Heart right ventricle (tissue), 16 donors: Measurements from ENCODE around the gene GSE1. TPM values are rescaled to one million over a fixed set of nuclear protein-coding genes. Genes with fewer than 3 reads are reported as not detected.

Experiments used
- ATAC-seq, 8 donors: fragments of 200-7000 bp; cut with Tn5 transposase; one replicate each; pipeline ENCODE4 v1.9.1; 2020; ENCODE audit warnings: mild to moderate bottlenecking in 8 of 8, moderate library complexity in 8 of 8, moderate number of reproducible peaks in 1 of 8
- DNase-seq, 2 donors: peaks; one replicate each; pipeline ENCODE4 v3.0.0-alpha.2; 2020
- H3K27ac ChIP-seq, 10 donors: fragments of 200-600 bp; sonication (generic) in 2 of 10; one replicate each; pipeline versions ENCODE4 v1.5.0 to v1.8.0; 2020 to 2022; ENCODE audit warnings: mild to moderate bottlenecking in 3 of 10
- H3K27me3 ChIP-seq, 7 donors: fragments of 200-600 bp; one replicate each; pipeline ENCODE4 v1.8.0; 2021 to 2022; ENCODE audit warnings: mild to moderate bottlenecking in 2 of 7
- H3K36me3 ChIP-seq, 9 donors: fragments of 200-600 bp; sonication (generic) in 1 of 9; one replicate each; pipeline versions ENCODE4 v1.5.0 to v1.8.0; 2020 to 2022; ENCODE audit warnings: mild to moderate bottlenecking in 2 of 9
- H3K4me1 ChIP-seq, 9 donors: fragments of 200-600 bp; sonication (generic) in 1 of 9; one replicate each; pipeline versions ENCODE4 v1.5.0 to v1.8.0; 2020 to 2022; ENCODE audit warnings: mild to moderate bottlenecking in 4 of 9
- H3K4me3 ChIP-seq, 10 donors: fragments of 200-600 bp; sonication (generic) in 2 of 10; one replicate each; pipeline versions ENCODE4 v1.5.0 to v1.8.0; 2020 to 2022; ENCODE audit warnings: mild to moderate bottlenecking in 7 of 10, moderate library complexity in 2 of 10
- H3K9me3 ChIP-seq, 11 donors: fragments of 200-600 bp in 10 of 11; sonication (generic) in 2 of 11; one replicate each; pipeline versions ENCODE4 v1.5.0 to v1.8.0; 2013 to 2022; ENCODE audit warnings: mild to moderate bottlenecking in 2 of 11, control low read depth in 1 of 11, moderate library complexity in 1 of 11
- CTCF ChIP-seq, 9 donors: fragments of 200-600 bp; sonication (generic) in 2 of 9; IDR thresholded peaks; one replicate each; pipeline versions ENCODE4 v1.5.0 to v1.8.0; 2021 to 2022; ENCODE audit warnings: antibody characterized with exemption in 9 of 9, mild to moderate bottlenecking in 5 of 9, moderate library complexity in 1 of 9
- WGBS, 2 donors: extraction: QIAGEN DNeasy Blood & Tissue Kit; methylation state at CpG; one replicate each; pipeline ENCODE4 v1.1.7; 2013; ENCODE audit warnings: inconsistent platforms in 1 of 2; 5-methylcytosine and 5-hydroxymethylcytosine counted together
- intact Hi-C, 10 donors: fragments of 100-400 bp; cut with DNase I; formaldehyde crosslinking; loops; one replicate each; pipeline versions ENCODE4 v1.11.1 to v1.14.2; 2022
- polyA plus RNA-seq, 2 donors: library from polyadenylated mRNA; stranded (reverse); fragments of 200-250 nt; gene quantifications; one replicate each; pipeline ENCODE4 v1.2.3, GENCODE V29; 2013
- total RNA-seq, 10 donors: library from RNA; stranded (reverse); fragmentation: NEBNext Ultra II Directional in 3 of 10; extraction: Animal tissue kit (Norgen Biotek cat#: 25700) in 3 of 10; gene quantifications; one replicate each; pipeline versions ENCODE4 v1.2.1 to v1.2.4, GENCODE V29; 2021 to 2023
- donor health status: Arrhythmogenic right ventricular cardiomyopathy.
- donor health status: ischemic (EF 13 %, LVEDD 7.1; RV severe dilation, severe dysfunction).
- donor health status: healthy with polysubstance abuse.
- donor health status: DM: no; HTN: yes; CAD: no.
- donor health status: DM: no; HTN: no; CAD: no.
- donor health status: ischemic (EF 25% LVEDD 6.9; RV normal size, moderate dysfunction).
- donor health status: ischemic (EF 25% LVEDD 5.7; RV mildly dilated, moderate dysfunction).
- donor health status: healthy.
- donor health status: DM: yes; HTN: yes; CAD: no.
- donor health status: Ischemic cardiomyopathy.
- donor health status: ischemic (EF 35%, LVEDD 5.7; RV mildly dilated, moderate dysfunction).
- donor health status: nonischemic (EF 11% LVEDD 7.7; RV severe dilation, severe dysfunction).
- donor health status: DM: yes; HTN: yes; CAD: no.
- donor health status: PGD.
- donor health status: ischemic (EF 29% LVEDD 5.4; RV normal size, mild dysfunction).
- donor health status: nonischemic (EF 23%, LVEDD 6.1; RV moderate dilation, normal function).

GSE1 gene
- total and polyA plus RNA-seq, 12 donors, result 15.6 to 53.2 (median 32.6) TPM

- DNase-seq (no peak), ATAC-seq (no peak)
- Histone ChIP-seq H3K4me1 (peaks cover 15 to 52% (median 39%) of the 10 kb centered on the region in 9 donors), H3K4me3 (no peak overlapping the region), H3K9me3 (no peaks in the 10 kb centered on the region), H3K27me3 (no peaks in the 10 kb centered on the region), H3K36me3 (no peaks in the 10 kb centered on the region), H3K27ac (no peak overlapping the region)
- WGBS, 2 donors, result 94 to 99% methylated on average over 10 of the region's 10 CpGs
- intact Hi-C loops, result loop anchor here in 6 of 10 donors (5.0 to 10.0 kb wide), 6 partner anchors 42 to 294 kb away; no protein-coding TSS in a partner anchor
- no peak for TF ChIP-seq CTCF (IDR thresholded peaks at IDR 0.05)
Measured at GRCh38 chr16:85608887-85609286, 4.2 kb upstream of the GSE1 start.

DNA sequence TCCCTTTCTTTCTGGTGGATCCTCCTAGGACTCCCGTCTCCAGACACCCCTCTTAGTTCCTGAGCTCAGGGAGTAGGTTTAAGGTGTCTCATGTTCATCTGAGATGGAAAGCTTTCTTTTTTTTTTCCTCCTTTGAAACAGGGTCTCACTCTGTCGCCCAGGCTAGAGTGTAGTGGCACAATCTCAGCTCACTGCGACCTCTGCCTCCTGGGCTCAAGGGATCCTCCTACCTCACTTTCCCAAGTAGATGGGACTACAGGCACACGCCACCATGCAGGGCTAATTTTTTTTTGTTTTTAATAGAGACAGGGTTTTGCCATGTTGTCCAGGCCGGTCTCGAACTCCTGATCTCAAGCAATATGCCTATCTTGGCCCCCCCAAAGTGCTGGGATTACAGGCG, 3.6 kb upstream of the GSE1 start:
- Histone ChIP-seq H3K9me3 (no peaks in the 10 kb centered on the region), H3K4me3 (no peak overlapping the region), H3K27me3 (no peaks in the 10 kb centered on the region), H3K27ac (no peak overlapping the region), H3K36me3 (no peaks in the 10 kb centered on the region), H3K4me1 (peaks cover 15 to 58% (median 44%) of the 10 kb centered on the region in 9 donors)
- no peak for TF ChIP-seq CTCF (IDR thresholded peaks at IDR 0.05)
- DNase-seq (no peak), ATAC-seq (no peak)
- 96 to 97% methylated on average over 7 of the region's 7 CpGs for WGBS, 2 donors
- intact Hi-C loops, result loop anchor here in 6 of 10 donors (5.0 to 10.0 kb wide), 6 partner anchors 42 to 295 kb away; no protein-coding TSS in a partner anchor

- 43 to 46% methylated on average over 11 of the region's 11 CpGs for WGBS, 2 donors
- no peak for TF ChIP-seq CTCF (IDR thresholded peaks at IDR 0.05)
- no peaks in the 10 kb centered on the region for H3K36me3 ChIP-seq
- DNase-seq (no peak), ATAC-seq (peak in 1 of 8 donors; percentile 0)
- peak overlapping the region in 5 of 10 donors; percentile 22 to 71 (median 61) for H3K4me3 ChIP-seq
- intact Hi-C loops, result loop anchor here in 8 of 10 donors (1.0 to 10.0 kb wide), 13 partner anchors 38 to 335 kb away; no protein-coding TSS in a partner anchor
- H3K27me3 ChIP-seq, result no peaks in the 10 kb centered on the region
- no peak overlapping the region for H3K27ac ChIP-seq
- peaks cover 20 to 63% (median 49%) of the 10 kb centered on the region in 9 donors for H3K4me1 ChIP-seq
- no peaks in the 10 kb centered on the region for H3K9me3 ChIP-seq
Measured at GRCh38 chr16:85610059-85610445, 3.1 kb upstream of the GSE1 start.

- Histone ChIP-seq H3K36me3 (no peaks in the 10 kb centered on the region), H3K27ac (peak overlapping the region; percentile 72 to 98 (median 92)), H3K4me1 (peaks cover 26 to 69% (median 55%) of the 10 kb centered on the region in 9 donors), H3K27me3 (no peaks in the 10 kb centered on the region), H3K4me3 (peak overlapping the region; percentile 43 to 73 (median 65)), H3K9me3 (no peaks in the 10 kb centered on the region)
- intact Hi-C loops, result loop anchor here in 8 of 10 donors (1.0 to 10.0 kb wide), 13 partner anchors 38 to 336 kb away; no protein-coding TSS in a partner anchor
- 4 to 5% methylated on average over 39 of the region's 39 CpGs for WGBS, 2 donors
- ATAC-seq (peak; percentile 22 to 69 (median 41)), DNase-seq (peak; percentile 84 to 88)
- peak; percentile 98 to 100 (median 99) for TF ChIP-seq CTCF (IDR thresholded peaks at IDR 0.05)
Measured at GRCh38 chr16:85610446-85611193, 2.5 kb upstream of the GSE1 start.
